CD4-positive, alpha-beta memory T cell (primary cell): ENCODE results near the gene ZDHHC11. TPM values are rescaled to one million over a fixed set of nuclear protein-coding genes. Genes with fewer than 3 reads are reported as not detected.
"Not testable (repeated sequence)": the region's sequence is repeated elsewhere in the genome, so short reads cannot be mapped to it uniquely, and the experiment has no call there.

ENCODE experiments used
- CTCF ChIA-PET: fragments of 350-600 bp; sonication (Branson Sonifier 250); formaldehyde crosslinking; loops from one replicate; lab custom pipeline; 2021; ENCODE audit warnings: inconsistent platforms; ENCODE audit not compliant: partially characterized antibody; lab: Charles Lee
- POLR2A ChIA-PET: fragments of 350-600 bp; sonication (Branson Sonifier 250); formaldehyde crosslinking; loops from one replicate; lab custom pipeline; 2021; ENCODE audit not compliant: partially characterized antibody; lab: Charles Lee
- DNase-seq, 5 donors: peaks; one replicate each; pipeline versions ENCODE4 v3.0.0 to v3.0.0-alpha.2; 2020 to 2022; ENCODE audit warnings: mixed read lengths in 1 of 5
- H3K27ac ChIP-seq: one replicate; pipeline ENCODE4 v1.7.0; 2013; ENCODE audit warnings: low read depth, low read length
- H3K27me3 ChIP-seq: 2 replicates; pipeline ENCODE4 v1.7.0; 2013; ENCODE audit warnings: mild to moderate bottlenecking, low read length, moderate library complexity; ENCODE audit not compliant: insufficient read depth
- H3K36me3 ChIP-seq: 2 replicates; pipeline ENCODE4 v1.7.0; 2013; ENCODE audit warnings: mild to moderate bottlenecking, low read length, moderate library complexity; ENCODE audit not compliant: insufficient read depth
- H3K4me1 ChIP-seq: 2 replicates; pipeline ENCODE4 v1.7.0; 2013; ENCODE audit warnings: mild to moderate bottlenecking, low read length, moderate library complexity; ENCODE audit not compliant: insufficient read depth
- H3K4me3 ChIP-seq, 2 donors: one replicate each; pipeline ENCODE4 v1.7.0; 2013; ENCODE audit warnings: low read length in 2 of 2, mild to moderate bottlenecking in 1 of 2
- H3K9me3 ChIP-seq, 2 donors: one replicate each; pipeline ENCODE4 v1.7.0; 2013; ENCODE audit warnings: low read length in 2 of 2, control low read depth in 1 of 2; ENCODE audit not compliant: control insufficient read depth in 1 of 2
- H3K27ac Mint-ChIP-seq, 7 donors: one replicate each; pipeline ENCODE4 v1.8.0; 2020 to 2021; ENCODE audit warnings: mixed read lengths in 7 of 7, mild to moderate bottlenecking in 6 of 7, inconsistent platforms in 3 of 7, moderate library complexity in 3 of 7
- H3K27me3 Mint-ChIP-seq, 2 donors: one replicate each; pipeline ENCODE4 v1.8.0; 2020 to 2021; ENCODE audit warnings: mixed read lengths in 2 of 2
- H3K36me3 Mint-ChIP-seq, 2 donors: one replicate each; pipeline ENCODE4 v1.8.0; 2020 to 2021; ENCODE audit warnings: mixed read lengths in 2 of 2, inconsistent platforms in 1 of 2, mild to moderate bottlenecking in 1 of 2
- H3K4me1 Mint-ChIP-seq, 4 donors: one replicate each; pipeline ENCODE4 v1.8.0; 2020 to 2021; ENCODE audit warnings: mixed read lengths in 4 of 4, mild to moderate bottlenecking in 1 of 4
- H3K4me3 Mint-ChIP-seq, 8 donors: one replicate each; pipeline ENCODE4 v1.8.0; 2020 to 2021; ENCODE audit warnings: mixed read lengths in 8 of 8, mild to moderate bottlenecking in 7 of 8, moderate library complexity in 6 of 8, inconsistent platforms in 3 of 8
- H3K9me3 Mint-ChIP-seq, 8 donors: one replicate each; pipeline ENCODE4 v1.8.0; 2020 to 2021; ENCODE audit warnings: mixed read lengths in 8 of 8, mild to moderate bottlenecking in 5 of 8, inconsistent platforms in 3 of 8, moderate library complexity in 1 of 8
- intact Hi-C: fragments of 100-400 bp; cut with micrococcal nuclease; formaldehyde crosslinking; loops from one replicate; pipeline ENCODE4 v1.15.1; 2023
- polyA plus RNA-seq, 2 donors: library from polyadenylated mRNA; unstranded; fragments of 300-500 nt; fragmentation: Illumina TruSeq; gene quantifications; one replicate each; pipeline ENCODE4 v1.2.3, GENCODE V29; 2021
- total RNA-seq, 2 experiments: library from RNA; stranded (reverse); gene quantifications; one replicate each; pipeline ENCODE4 v1.2.3, GENCODE V29; 2021

The ZDHHC11 gene
- total and polyA plus RNA-seq, 4 experiments from 2014 or later = 0.28 to 15.3 (median 15.1) TPM; not detected in 1

DNA sequence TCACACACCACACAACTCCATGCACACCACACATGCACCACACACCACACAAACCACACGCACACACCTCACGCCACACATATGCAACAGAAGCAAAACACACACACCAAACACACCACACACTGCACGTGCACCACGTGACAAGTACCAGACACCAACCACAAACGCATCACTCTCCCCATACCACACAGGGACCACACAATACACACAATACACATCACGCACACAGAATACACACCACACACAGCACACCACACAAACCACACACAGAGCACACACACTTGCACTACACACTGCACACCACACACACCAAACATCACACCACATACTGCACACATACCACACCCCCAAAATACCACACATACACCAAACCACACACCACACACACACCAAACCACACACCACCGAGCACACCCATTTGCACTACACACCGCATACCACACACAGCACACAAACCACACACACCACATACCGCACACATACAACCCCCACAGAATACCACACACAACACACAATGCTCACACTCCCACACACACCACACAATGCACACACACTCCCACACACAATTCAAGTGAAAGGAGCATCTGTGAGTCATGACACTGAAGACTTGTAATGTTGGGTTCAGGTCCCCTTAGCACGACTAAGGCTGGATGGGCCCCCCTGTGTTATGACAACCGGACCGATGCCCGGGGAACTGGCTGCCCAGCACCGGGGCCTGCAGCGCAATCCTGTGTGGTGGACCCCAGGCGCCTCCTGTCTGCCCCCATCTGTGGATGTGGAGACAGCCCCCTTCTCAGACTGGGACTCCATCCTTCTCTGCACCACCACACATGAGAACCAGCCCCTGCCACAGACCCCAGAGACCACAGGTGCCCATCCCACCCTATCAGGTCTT is 6.0 kb upstream of the ZDHHC11 start:
- Mint-ChIP-seq H3K36me3 (peaks cover 0 to 2% of the 10 kb centered on the region in 2 donors), H3K27ac (no peak overlapping the region), H3K4me3 (no peak overlapping the region), H3K4me1 (peaks cover 0 to 3% (median 1%) of the 10 kb centered on the region in 4 donors), H3K9me3 (no peaks in the 10 kb centered on the region), H3K27me3 (peaks cover 0 to 4% of the 10 kb centered on the region in 2 donors)
- no peak overlapping the region for H3K4me3 ChIP-seq
- no peaks in the 10 kb centered on the region for H3K27me3 ChIP-seq
- ChIA-PET CTCF (no interaction called here), POLR2A (no interaction called here)
- H3K27ac ChIP-seq = no peak overlapping the region
- intact Hi-C loops = no loop called here
- no peak for DNase-seq
- H3K9me3 ChIP-seq = no peaks in the 10 kb centered on the region
- no peaks in the 10 kb centered on the region for H3K4me1 ChIP-seq
- H3K36me3 ChIP-seq = no peaks in the 10 kb centered on the region

DNA sequence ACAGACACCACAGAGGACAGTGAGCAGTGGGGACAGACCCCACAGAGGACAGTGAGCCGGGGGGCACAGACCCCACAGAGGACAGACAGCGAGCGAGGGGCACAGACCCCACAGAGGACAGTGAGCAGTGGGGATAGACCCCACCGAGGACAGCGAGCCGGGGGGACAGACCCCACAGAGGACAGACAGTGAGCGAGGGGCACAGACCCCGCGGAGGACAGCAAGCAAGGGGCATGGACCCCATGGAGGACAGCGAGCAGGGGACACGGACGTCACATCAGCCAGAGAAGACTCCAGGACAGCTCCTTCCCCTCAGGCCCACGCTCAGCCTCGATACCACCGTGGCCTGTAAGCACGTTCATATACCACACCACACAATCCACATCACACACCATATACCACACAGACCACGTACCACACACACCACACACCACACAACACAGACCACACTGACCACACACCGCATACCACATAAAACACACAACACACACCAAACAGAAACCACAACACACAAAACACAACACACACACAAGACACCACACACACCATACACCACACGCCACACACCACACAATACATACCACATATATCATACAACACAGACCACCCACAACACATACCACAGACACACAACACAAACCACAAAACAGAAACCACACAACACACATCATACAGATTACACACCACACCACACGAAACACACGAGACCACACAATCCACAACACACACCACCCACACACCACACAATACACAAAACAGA is 5.2 kb upstream of the ZDHHC11 start:
- Histone ChIP-seq H3K4me3 (no peak overlapping the region), H3K4me1 (no peaks in the 10 kb centered on the region), H3K27me3 (no peaks in the 10 kb centered on the region), H3K36me3 (no peaks in the 10 kb centered on the region), H3K9me3 (no peaks in the 10 kb centered on the region), H3K27ac (no peak overlapping the region)
- no peak for DNase-seq
- peaks cover 0 to 3% (median 1%) of the 10 kb centered on the region in 4 donors for H3K4me1 Mint-ChIP-seq
- no peaks in the 10 kb centered on the region for H3K9me3 Mint-ChIP-seq
- peaks cover 0 to 2% of the 10 kb centered on the region in 2 donors for H3K36me3 Mint-ChIP-seq
- no peak overlapping the region for H3K27ac Mint-ChIP-seq
- POLR2A ChIA-PET = no interaction called here
- H3K4me3 Mint-ChIP-seq = no peak overlapping the region
- intact Hi-C loops = no loop called here
- H3K27me3 Mint-ChIP-seq = peaks cover 0 to 4% of the 10 kb centered on the region in 2 donors
- CTCF ChIA-PET = no interaction called here

DNA sequence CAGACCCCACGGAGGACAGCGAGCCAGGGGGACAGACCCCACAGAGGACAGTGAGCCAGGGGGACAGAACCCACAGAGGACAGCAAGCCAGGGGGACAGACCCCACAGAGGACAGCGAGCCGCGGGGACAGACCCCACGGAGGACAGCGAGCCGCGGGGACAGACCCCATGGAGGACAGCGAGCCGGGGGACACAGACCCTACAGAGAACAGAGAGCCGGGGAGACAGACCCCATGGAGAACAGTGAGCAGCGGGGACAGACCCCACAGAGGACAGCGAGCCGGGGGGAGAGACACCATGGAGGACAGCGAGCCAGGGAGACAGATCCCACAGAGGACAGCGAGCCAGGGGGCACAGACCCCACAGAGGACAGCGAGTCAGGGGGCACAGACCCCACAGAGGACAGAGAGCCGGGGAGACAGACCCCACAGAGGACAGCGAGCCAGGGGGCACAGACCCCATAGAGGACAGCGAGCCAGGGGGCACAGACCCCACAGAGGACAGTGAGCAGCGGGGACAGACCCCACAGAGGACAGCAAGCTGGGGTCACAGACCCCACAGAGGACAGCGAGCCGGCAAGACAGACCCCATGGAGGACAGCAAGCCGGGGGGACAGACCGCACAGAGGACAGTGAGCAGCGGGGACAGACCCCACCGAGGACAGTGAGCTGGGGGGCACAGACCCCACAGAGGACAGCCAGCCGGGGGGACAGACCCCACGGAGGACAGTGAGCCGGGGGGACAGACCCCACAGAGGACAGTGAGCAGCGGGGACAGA is 4.4 kb upstream of the ZDHHC11 start:
- Histone ChIP-seq H3K36me3 (no peaks in the 10 kb centered on the region), H3K4me1 (no peaks in the 10 kb centered on the region), H3K9me3 (no peaks in the 10 kb centered on the region), H3K27ac (no peak overlapping the region), H3K27me3 (no peaks in the 10 kb centered on the region), H3K4me3 (no peak overlapping the region)
- H3K4me3 Mint-ChIP-seq = peak overlapping the region in 1 of 8 donors; percentile 17
- H3K36me3 Mint-ChIP-seq = peaks cover 0 to 2% of the 10 kb centered on the region in 2 donors
- peaks cover 0 to 4% of the 10 kb centered on the region in 2 donors for H3K27me3 Mint-ChIP-seq
- H3K27ac Mint-ChIP-seq = no peak overlapping the region
- DNase-seq = no peak
- H3K4me1 Mint-ChIP-seq = peaks cover 0 to 3% (median 0%) of the 10 kb centered on the region in 4 donors
- H3K9me3 Mint-ChIP-seq = no peaks in the 10 kb centered on the region
- ChIA-PET CTCF (no interaction called here), POLR2A (no interaction called here)
- intact Hi-C loops = no loop called here

DNA sequence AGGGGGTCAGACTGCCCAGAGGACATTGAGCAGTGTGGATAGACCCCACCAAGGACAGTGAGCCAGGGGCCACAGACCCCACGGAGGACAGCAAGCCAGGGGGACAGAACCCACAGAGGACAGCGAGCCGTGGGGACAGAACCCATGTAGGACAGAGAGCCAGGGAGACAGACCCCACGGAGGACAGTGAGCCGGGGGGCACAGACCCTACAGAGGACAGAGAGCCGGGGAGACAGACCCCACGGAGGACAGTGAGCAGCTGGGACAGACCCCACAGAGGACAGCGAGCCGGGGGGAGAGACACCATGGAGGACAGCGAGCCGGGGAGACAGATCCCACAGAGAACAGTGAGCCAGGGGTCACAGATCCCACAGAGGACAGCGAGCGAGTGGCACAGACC is 3.4 kb upstream of the ZDHHC11 start:
- no peaks in the 10 kb centered on the region for H3K36me3 ChIP-seq
- no peak overlapping the region for H3K4me3 Mint-ChIP-seq
- H3K27me3 Mint-ChIP-seq = peaks cover 0 to 4% of the 10 kb centered on the region in 2 donors
- no peak overlapping the region for H3K4me3 ChIP-seq
- H3K36me3 Mint-ChIP-seq = peaks cover 0 to 2% of the 10 kb centered on the region in 2 donors
- ChIA-PET POLR2A (no interaction called here), CTCF (no interaction called here)
- peaks cover 0 to 3% (median 0%) of the 10 kb centered on the region in 4 donors for H3K4me1 Mint-ChIP-seq
- DNase-seq = no peak
- H3K9me3 ChIP-seq = no peaks in the 10 kb centered on the region
- H3K27ac ChIP-seq = no peak overlapping the region
- H3K27ac Mint-ChIP-seq = peak overlapping the region in 1 of 7 donors; percentile 19
- intact Hi-C loops = no loop called here
- no peaks in the 10 kb centered on the region for H3K4me1 ChIP-seq
- H3K9me3 Mint-ChIP-seq = no peaks in the 10 kb centered on the region
- H3K27me3 ChIP-seq = no peaks in the 10 kb centered on the region

DNA sequence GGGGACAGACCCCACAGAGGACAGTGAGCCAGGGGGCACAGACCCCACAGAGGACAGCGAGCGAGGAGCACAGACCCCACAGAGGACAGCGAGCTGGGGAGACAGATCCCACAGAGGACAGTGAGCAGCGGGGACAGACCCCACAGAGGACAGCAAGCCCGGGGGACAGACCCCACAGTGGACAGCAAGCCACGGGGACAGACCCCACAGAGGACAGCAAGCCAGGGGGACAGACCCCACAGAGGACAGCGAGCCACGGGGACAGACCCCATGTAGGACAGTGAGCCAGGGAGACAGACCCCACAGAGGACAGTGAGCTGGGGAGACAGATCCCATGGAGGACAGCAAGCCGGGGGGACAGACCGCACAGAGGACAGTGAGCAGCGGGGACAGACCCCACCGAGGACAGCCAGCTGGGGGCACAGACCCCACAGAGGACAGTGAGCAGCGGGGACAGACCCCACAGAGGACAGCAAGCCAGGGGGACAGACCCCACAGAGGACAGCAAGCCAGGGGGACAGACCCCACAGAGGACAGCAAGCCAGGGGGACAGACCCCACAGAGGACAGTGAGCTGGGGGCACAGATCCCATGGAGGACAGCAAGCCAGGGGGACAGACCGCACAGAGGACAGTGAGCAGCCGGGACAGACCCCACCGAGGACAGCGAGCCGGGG is 2.8 kb upstream of the ZDHHC11 start:
- H3K4me3 Mint-ChIP-seq, H3K27ac ChIP-seq, H3K27me3 ChIP-seq, H3K9me3 ChIP-seq, intact Hi-C loops, H3K4me1 ChIP-seq, H3K36me3 Mint-ChIP-seq, H3K27ac Mint-ChIP-seq, H3K9me3 Mint-ChIP-seq, POLR2A ChIA-PET, H3K27me3 Mint-ChIP-seq, H3K36me3 ChIP-seq, CTCF ChIA-PET, DNase-seq, H3K4me3 ChIP-seq, H3K4me1 Mint-ChIP-seq: not testable (repeated sequence)

DNA sequence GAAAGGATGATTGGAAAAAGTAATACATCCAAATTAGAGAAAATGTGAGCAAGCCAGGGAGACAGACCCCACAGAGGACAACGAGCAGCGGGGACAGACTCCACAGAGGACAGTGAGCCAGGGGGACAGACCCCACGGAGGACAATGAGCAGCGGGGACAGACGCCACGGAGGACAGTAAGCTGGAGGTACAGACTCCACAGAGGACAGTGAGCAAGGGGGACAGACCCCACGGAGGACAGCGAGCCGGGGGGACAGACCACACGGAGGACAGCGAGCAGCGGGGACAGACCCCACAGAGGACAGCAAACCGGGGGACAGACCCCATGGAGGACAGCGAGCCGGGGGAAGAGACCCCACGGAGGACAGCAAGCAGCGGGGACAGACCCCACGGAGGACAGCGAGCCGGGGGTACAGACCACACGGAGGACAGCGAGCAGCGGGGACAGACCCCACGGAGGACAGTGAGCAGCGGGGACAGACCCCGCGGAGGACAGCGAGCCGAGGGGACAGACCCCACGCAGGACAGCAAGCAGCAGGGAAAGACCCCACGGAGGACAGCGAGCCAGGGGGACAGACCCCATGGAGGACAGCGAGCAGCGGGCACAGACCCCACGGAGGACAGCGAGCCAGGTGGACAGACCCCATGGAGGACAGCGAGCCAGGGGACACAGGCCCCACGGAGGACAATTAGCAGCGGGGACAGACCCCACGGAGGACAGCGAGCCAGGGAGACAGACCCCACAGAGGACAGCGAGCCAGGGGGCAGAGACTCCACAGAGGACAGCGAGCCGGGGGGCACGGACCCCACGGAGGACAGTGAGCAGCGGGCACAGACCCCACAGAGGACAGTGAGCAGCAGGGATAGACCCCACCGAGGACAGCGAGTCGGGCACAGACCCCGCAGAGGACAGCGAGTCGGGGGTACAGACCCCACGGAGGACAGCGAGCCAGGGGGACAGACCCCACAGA is 1.9 kb upstream of the ZDHHC11 start:
- Mint-ChIP-seq H3K36me3 (no peaks in the 10 kb centered on the region), H3K4me3 (no peak overlapping the region), H3K27me3 (peaks cover 0 to 4% of the 10 kb centered on the region in 2 donors), H3K27ac (peak overlapping the region in 1 of 7 donors; percentile 66), H3K9me3 (no peaks in the 10 kb centered on the region), H3K4me1 (peaks cover 0 to 3% (median 0%) of the 10 kb centered on the region in 4 donors)
- Histone ChIP-seq H3K27me3 (no peaks in the 10 kb centered on the region), H3K27ac (no peak overlapping the region), H3K4me3 (no peak overlapping the region), H3K9me3 (no peaks in the 10 kb centered on the region), H3K4me1 (no peaks in the 10 kb centered on the region), H3K36me3 (no peaks in the 10 kb centered on the region)
- intact Hi-C loops = no loop called here
- CTCF ChIA-PET = no interaction called here
- DNase-seq = no peak
- POLR2A ChIA-PET = no interaction called here
